IMR-90 (cell line): ENCODE measurements around the gene SERPINA6. TPM values are rescaled to one million over a fixed set of nuclear protein-coding genes. Genes with fewer than 3 reads are reported as not detected.

ENCODE experiments used
- ATAC-seq: fragments of 200-7000 bp; cut with Tn5 transposase; 2 replicates; pipeline ENCODE4 v1.9.1; 2020; ENCODE audit warnings: low read depth, mild to moderate bottlenecking, moderate library complexity
- BruUV-seq: library from RNA; stranded (reverse); fragments of 400-500 nt; replicated peaks from 2 replicates; lab custom pipeline; 2021; lab: Mats Ljungman, UMichigan
- CTCF ChIA-PET: fragments of 300-600 bp; formaldehyde crosslinking; extraction: SDS; loops from one replicate; lab custom pipeline; 2021; ENCODE audit warnings: antibody characterized with exemption; lab: Yijun Ruan, JAX
- POLR2A ChIA-PET: fragments of 300-600 bp; sonication (Branson Sonifier 250); formaldehyde crosslinking; loops from one replicate; lab custom pipeline; 2022; ENCODE audit warnings: antibody characterized with exemption; ENCODE audit not compliant: unreplicated experiment; lab: Charles Lee
- DNase-seq: peaks from one replicate; pipeline ENCODE4 v3.0.0; 2013
- H2AFZ ChIP-seq: replicated peaks from 2 replicates; pipeline ENCODE3; 2013; ENCODE audit warnings: low read length, mild to moderate bottlenecking; ENCODE audit not compliant: poor library complexity
- H2AK5ac ChIP-seq: 2 replicates; pipeline ENCODE4 v1.6.1; 2013; ENCODE audit warnings: low read depth, low read length, inconsistent platforms
- H2AK9ac ChIP-seq: replicated peaks from 2 replicates; pipeline ENCODE3; 2013; ENCODE audit warnings: mild to moderate bottlenecking, low read depth, low read length, moderate library complexity; ENCODE audit not compliant: poor library complexity
- H2BK120ac ChIP-seq: 2 replicates; pipeline ENCODE4 v1.6.1; 2013; ENCODE audit warnings: low read depth, low read length, inconsistent platforms
- H2BK15ac ChIP-seq: 3 replicates; pipeline ENCODE4 v1.6.1; 2013; ENCODE audit warnings: low read depth, low read length, inconsistent platforms
- H2BK20ac ChIP-seq: 2 replicates; pipeline ENCODE4 v1.6.1; 2013; ENCODE audit warnings: low read depth, mild to moderate bottlenecking, inconsistent platforms, low read length, moderate library complexity
- H2BK5ac ChIP-seq: 2 replicates; pipeline ENCODE4 v1.6.1; 2013; ENCODE audit warnings: mild to moderate bottlenecking, low read depth, low read length, inconsistent platforms; ENCODE audit not compliant: poor library complexity, severe bottlenecking
- H3K14ac ChIP-seq: replicated peaks from 2 replicates; pipeline ENCODE4 v1.6.1; 2013; ENCODE audit warnings: low read depth, low read length, inconsistent platforms
- H3K18ac ChIP-seq: 2 replicates; pipeline ENCODE4 v1.6.1; 2013; ENCODE audit warnings: low read depth, low read length, control low read depth
- H3K23ac ChIP-seq: 2 replicates; pipeline ENCODE4 v1.6.1; 2013; ENCODE audit warnings: low read depth, low read length, inconsistent platforms
- H3K27ac ChIP-seq: 2 replicates; pipeline ENCODE4 v1.5.1; 2013; ENCODE audit warnings: mild to moderate bottlenecking, control low read depth, low read length; ENCODE audit not compliant: insufficient read depth
- H3K27me3 ChIP-seq: 2 replicates; pipeline ENCODE4 v1.6.1; 2013; ENCODE audit warnings: low read length; ENCODE audit not compliant: control insufficient read depth, insufficient read depth
- H3K36me3 ChIP-seq: 2 replicates; pipeline ENCODE4 v1.6.1; 2013; ENCODE audit warnings: low read length, mixed read lengths; ENCODE audit not compliant: control insufficient read depth, insufficient read depth
- H3K4ac ChIP-seq: 2 replicates; pipeline ENCODE4 v1.6.1; 2013; ENCODE audit warnings: low read depth, low read length, inconsistent platforms
- H3K4me1 ChIP-seq: 2 replicates; pipeline ENCODE4 v1.6.1; 2013; ENCODE audit warnings: low read length, mixed read lengths; ENCODE audit not compliant: control insufficient read depth, insufficient read depth
- H3K4me2 ChIP-seq: 2 replicates; pipeline ENCODE4 v1.6.1; 2013; ENCODE audit warnings: low read depth, mild to moderate bottlenecking, control low read depth, low read length, moderate library complexity
- H3K4me3 ChIP-seq: 2 replicates; pipeline ENCODE4 v1.5.1; 2013; ENCODE audit warnings: low read depth, mild to moderate bottlenecking, control low read depth, low read length, moderate library complexity; ENCODE audit not compliant: insufficient read depth
- H3K56ac ChIP-seq: 2 replicates; pipeline ENCODE4 v1.6.1; 2013; ENCODE audit warnings: low read length, inconsistent platforms; ENCODE audit not compliant: insufficient read depth; ENCODE audit errors: extremely low read depth
- H3K79me1 ChIP-seq, 2 experiments: 2 replicates each; pipeline ENCODE4 v1.6.1; 2013; ENCODE audit warnings: low read length in 2 of 2, inconsistent platforms in 1 of 2, low read depth in 1 of 2
- H3K9ac ChIP-seq: 2 replicates; pipeline ENCODE4 v1.6.1; 2013; ENCODE audit warnings: low read depth, low read length, control low read depth
- H3K9me1 ChIP-seq: 2 replicates; pipeline ENCODE4 v1.6.1; 2013; ENCODE audit warnings: low read length, inconsistent platforms; ENCODE audit not compliant: insufficient read depth
- H3K9me3 ChIP-seq: 2 replicates; pipeline ENCODE4 v1.6.1; 2013; ENCODE audit warnings: low read length; ENCODE audit not compliant: control insufficient read depth, insufficient read depth
- H4K20me1 ChIP-seq: 2 replicates; pipeline ENCODE4 v1.6.1; 2013; ENCODE audit warnings: low read length, inconsistent platforms; ENCODE audit not compliant: insufficient read depth
- H4K5ac ChIP-seq: 2 replicates; pipeline ENCODE4 v1.6.1; 2013; ENCODE audit warnings: mild to moderate bottlenecking, low read depth, low read length, control low read depth
- H4K8ac ChIP-seq, 2 experiments: 2 replicates each; pipeline ENCODE4 v1.6.1; 2013; ENCODE audit warnings: low read depth in 2 of 2, low read length in 2 of 2, control low read depth in 1 of 2, inconsistent platforms in 1 of 2
- H4K91ac ChIP-seq: 2 replicates; pipeline ENCODE4 v1.6.1; 2013; ENCODE audit warnings: low read depth, low read length, inconsistent platforms; ENCODE audit not compliant: insufficient read depth
- BHLHE40 ChIP-seq: fragments of 150-350 bp; IDR thresholded peaks from 2 replicates; pipeline ENCODE4 v1.6.1; 2016; ENCODE audit warnings: mild to moderate bottlenecking, low read depth, low read length
- CEBPB ChIP-seq: IDR thresholded peaks from 2 replicates; pipeline ENCODE4 v1.6.1; 2012; ENCODE audit warnings: low read depth, low read length, improper control_type of control experiment
- CHD1 ChIP-seq: IDR thresholded peaks from 2 replicates; pipeline ENCODE4 v1.6.1; 2012; ENCODE audit warnings: low read depth, low read length, improper control_type of control experiment
- CTCF ChIP-seq: conservative IDR thresholded peaks from 2 replicates; pipeline ENCODE4 v1.5.1; 2012; ENCODE audit warnings: mild to moderate bottlenecking, low read depth, low read length, improper control_type of control experiment
- ELK1 ChIP-seq: fragments of 150-350 bp; IDR thresholded peaks from 2 replicates; pipeline ENCODE4 v1.6.1; 2016; ENCODE audit warnings: low read depth, mild to moderate bottlenecking, low read length, moderate library complexity, borderline replicate concordance
- FOS ChIP-seq: fragments of 150-350 bp; IDR thresholded peaks from 2 replicates; pipeline ENCODE4 v1.6.1; 2016; ENCODE audit warnings: low read depth, low read length
- MAFK ChIP-seq: IDR thresholded peaks from 2 replicates; pipeline ENCODE4 v1.6.1; 2012; ENCODE audit warnings: low read depth, low read length, improper control_type of control experiment
- MAZ ChIP-seq: IDR thresholded peaks from 2 replicates; pipeline ENCODE4 v1.6.1; 2012; ENCODE audit warnings: low read depth, mild to moderate bottlenecking, low read length, improper control_type of control experiment, moderate library complexity, borderline replicate concordance
- MXI1 ChIP-seq: IDR thresholded peaks from 2 replicates; pipeline ENCODE4 v1.6.1; 2012; ENCODE audit warnings: low read depth, mild to moderate bottlenecking, low read length, moderate library complexity, borderline replicate concordance
- NFE2L2 ChIP-seq: fragments of 150-350 bp; IDR thresholded peaks from 2 replicates; pipeline ENCODE4 v1.6.1; 2016; ENCODE audit warnings: low read depth, mild to moderate bottlenecking, low read length
- POLR2A ChIP-seq: IDR thresholded peaks from 2 replicates; pipeline ENCODE4 v1.6.1; 2012; ENCODE audit warnings: mild to moderate bottlenecking, low read depth, low read length
- RAD21 ChIP-seq: IDR thresholded peaks from 2 replicates; pipeline ENCODE4 v1.6.1; 2012; ENCODE audit warnings: low read length, improper control_type of control experiment
- RCOR1 ChIP-seq: IDR thresholded peaks from 2 replicates; pipeline ENCODE4 v1.6.1; 2012; ENCODE audit warnings: mild to moderate bottlenecking, low read length, improper control_type of control experiment; ENCODE audit not compliant: insufficient replicate concordance
- RFX5 ChIP-seq: IDR thresholded peaks from 2 replicates; pipeline ENCODE4 v1.8.0; 2012; ENCODE audit warnings: low read depth, mild to moderate bottlenecking, low read length, moderate library complexity
- SMC3 ChIP-seq: fragments of 150-350 bp; IDR thresholded peaks from 2 replicates; pipeline ENCODE4 v1.6.1; 2016; ENCODE audit warnings: low read depth, mild to moderate bottlenecking, antibody characterized with exemption, low read length, moderate library complexity
- USF2 ChIP-seq: fragments of 150-350 bp; IDR thresholded peaks from 2 replicates; pipeline ENCODE4 v1.6.1; 2017; ENCODE audit warnings: mild to moderate bottlenecking, antibody characterized with exemption, low read length, low read depth
- WGBS, 2 experiments: methylation state at CpG; one replicate each; pipeline versions ENCODE4 v1.1.5 to v1.1.7; 2013; ENCODE audit warnings: missing lambda C conversion rate in 2 of 2; ENCODE audit not compliant: insufficient read length in 1 of 2; ENCODE audit errors: extremely low coverage in 2 of 2; 5-methylcytosine and 5-hydroxymethylcytosine counted together
- dilution Hi-C: fragments of 300-500 bp; cut with HindIII; formaldehyde crosslinking; loops from one replicate; pipeline ENCODE4 v1.14.3; 2018; ENCODE audit warnings: low sequenced_read_pairs; ENCODE audit not compliant: unreplicated experiment
- in situ Hi-C: fragments of 300-500 bp; cut with MboI; formaldehyde crosslinking; loops from 3 replicates; pipeline ENCODE4 v1.14.3; 2019; ENCODE audit warnings: low sequenced_read_pairs, inconsistent platforms, mixed read lengths
- intact Hi-C: fragments of 100-400 bp; cut with micrococcal nuclease; formaldehyde crosslinking; loops from 2 replicates; pipeline ENCODE4 v1.10.0; 2022
- polyA plus RNA-seq, 3 experiments: library from polyadenylated mRNA; depleted of rRNA; stranded (reverse); fragments of >200 nt; gene quantifications; 2 replicates each; pipeline ENCODE4 v1.2.3, GENCODE V29; 2012; ENCODE audit warnings: low replicate concordance in 1 of 3
- total RNA-seq: library from RNA; depleted of rRNA; stranded (reverse); fragments of >200 nt; gene quantifications from 2 replicates; pipeline ENCODE4 v1.2.3, GENCODE V29; 2012

The SERPINA6 gene
- total and polyA plus RNA-seq, 2 of the 4 experiments (the other 2 are of a cell fraction): not detected

- Histone ChIP-seq H4K20me1 (no peaks in the 10 kb centered on the region), H2AK5ac (no peak overlapping the region), H3K4me1 (peaks cover 8% of the 10 kb centered on the region), H3K23ac (no peak overlapping the region), H3K56ac (no peak overlapping the region), H2AFZ (no peak overlapping the region), H3K36me3 (no peaks in the 10 kb centered on the region), H3K18ac (no peak overlapping the region), H3K4me2 (no peak overlapping the region), H3K9ac (no peak overlapping the region), H3K27me3 (peaks cover 3% of the 10 kb centered on the region), H3K27ac (no peak overlapping the region), H3K4ac (no peak overlapping the region), H2AK9ac (no peak overlapping the region), H3K79me1 (no peaks in the 10 kb centered on the region), H2BK15ac (no peak overlapping the region), H3K4me3 (no peak overlapping the region), H3K9me1 (peaks cover 4% of the 10 kb centered on the region), H2BK120ac (no peak overlapping the region), H2BK20ac (no peak overlapping the region), H3K14ac (no peak overlapping the region), H4K5ac (no peak overlapping the region), H3K9me3 (peaks cover 2% of the 10 kb centered on the region; the same call in 1 of the 2 replicates), H4K91ac (no peak overlapping the region), H4K8ac (no peak overlapping the region), H2BK5ac (no peak overlapping the region)
- ATAC-seq: no peak
- 60% methylated on average over 3 of the region's 7 CpGs; no CpG with 5 or more reads in 1 of the 2 experiments for WGBS, 2 experiments
- dilution Hi-C loops (no loop called here), in situ Hi-C loops (no loop called here), intact Hi-C loops (no loop called here)
- no TSS peak for BruUV-seq
- TF ChIP-seq RAD21 (no peak), CEBPB (no peak), CHD1 (no peak), RCOR1 (no peak), RFX5 (no peak), USF2 (no peak), MAZ (no peak), BHLHE40 (no peak), ELK1 (no peak), MAFK (no peak), MXI1 (no peak), SMC3 (no peak), NFE2L2 (no peak), FOS (no peak), POLR2A (no peak), CTCF (no peak)
- no peak for DNase-seq
- ChIA-PET CTCF (no interaction called here), POLR2A (no interaction called here)
Observed at GRCh38 chr14:94349276-94349675, 26.1 kb upstream of the SERPINA6 start.
